BLaER1 treated with 17β-estradiol and CSF1 and Interleukin-3, amounts not matched to agents 10 nM and 100 nM (cell line): ENCODE results near the gene MSN.

Experiments
- H3K27ac ChIP-seq, 11 experiments: shearing (Covaris generic); formaldehyde crosslinking; 2 replicates each; pipeline ENCODE4 v1.8.1; 2022
- H3K27me3 ChIP-seq, 11 experiments: shearing (Covaris generic); formaldehyde crosslinking; 2 replicates each; pipeline ENCODE4 v1.8.1; 2022
- H3K36me3 ChIP-seq, 11 experiments: shearing (Covaris generic); formaldehyde crosslinking; 2 replicates each; pipeline ENCODE4 v1.8.1; 2022
- H3K4me1 ChIP-seq, 10 experiments: shearing (Covaris generic); formaldehyde crosslinking; 2 replicates each; pipeline ENCODE4 v1.8.1; 2022
- H3K4me2 ChIP-seq, 11 experiments: shearing (Covaris generic); formaldehyde crosslinking; 2 replicates each; pipeline ENCODE4 v1.8.1; 2022
- H3K4me3 ChIP-seq, 10 experiments: shearing (Covaris generic); formaldehyde crosslinking; 2 replicates each; pipeline ENCODE4 v1.8.1; 2022
- H3K9ac ChIP-seq, 11 experiments: shearing (Covaris generic); formaldehyde crosslinking; 2 replicates each; pipeline ENCODE4 v1.8.1; 2022
- H3K9me3 ChIP-seq, 11 experiments: shearing (Covaris generic); formaldehyde crosslinking; replicated peaks in 1 of 11; 2 replicates each; pipeline ENCODE4 v1.8.1; 2022
- H4K20me1 ChIP-seq, 11 experiments: shearing (Covaris generic); formaldehyde crosslinking; 2 replicates each; pipeline ENCODE4 v1.8.1; 2022
- Cebpa-rat ChIP-seq, 11 experiments: shearing (Covaris generic); IDR thresholded peaks; 2 replicates each; pipeline ENCODE4 v1.8.1; 2022

The MSN gene

GRCh38 chrX:65706041-65706828 lies 38.8 kb downstream of the MSN start:
- Histone ChIP-seq H3K27ac (peak overlapping the region in 10 of 11 experiments; percentile 4 to 44 (median 26); a peak in 12 of 22 replicates), H3K27me3 (peaks cover 0 to 28% (median 7%) of the 10 kb centered on the region in 11 experiments; a peak in 8 of 22 replicates), H4K20me1 (peaks cover 62 to 98% (median 86%) of the 10 kb centered on the region in 11 experiments), H3K9me3 (peaks cover 0 to 6% (median 0%) of the 10 kb centered on the region in 11 experiments; a peak in 3 of 22 replicates), H3K36me3 (peaks cover 11 to 95% (median 66%) of the 10 kb centered on the region in 11 experiments; a peak in 20 of 22 replicates), H3K4me2 (peak overlapping the region; percentile 36 to 94 (median 57)), H3K9ac (0 out of 22 replicates have a peak overlapping the region, but pooled peaks of 1 of the 11 experiments have one; percentile 0), H3K4me3 (no peak overlapping the region), H3K4me1 (peaks cover 47 to 62% (median 54%) of the 10 kb centered on the region in 10 experiments)
- no peak for TF ChIP-seq Cebpa-rat (IDR thresholded peaks at IDR 0.05)

DNA sequence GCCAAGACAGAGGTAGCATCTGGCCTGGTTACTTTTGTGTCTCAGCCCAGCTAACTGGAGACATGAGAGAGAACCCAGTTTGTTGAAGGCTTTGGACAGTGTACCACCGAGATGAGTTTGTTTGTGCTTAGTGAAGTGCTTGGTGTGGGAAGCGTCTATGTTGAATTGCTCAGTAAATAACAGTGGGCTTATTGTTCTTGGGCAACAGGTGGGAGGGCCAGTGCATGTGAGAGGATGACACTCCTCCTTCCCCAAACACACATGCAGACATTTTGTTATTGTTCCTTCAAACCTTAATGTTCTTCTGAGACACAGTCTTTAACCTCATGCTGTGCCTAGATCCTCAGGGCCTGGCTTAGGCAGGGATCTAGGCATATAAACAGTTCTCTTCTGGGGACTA lies 39.7 kb downstream of the MSN start:
- Histone ChIP-seq H4K20me1 (peaks cover 69 to 99% (median 92%) of the 10 kb centered on the region in 11 experiments), H3K27me3 (peaks cover 0 to 28% (median 7%) of the 10 kb centered on the region in 11 experiments; a peak in 8 of 22 replicates), H3K9me3 (peaks cover 0 to 6% (median 0%) of the 10 kb centered on the region in 11 experiments; a peak in 3 of 22 replicates), H3K9ac (no peak overlapping the region), H3K27ac (0 out of 22 replicates have a peak overlapping the region, but pooled peaks of 3 of the 11 experiments have one; percentile 4 to 24 (median 6)), H3K4me1 (peaks cover 48 to 59% (median 52%) of the 10 kb centered on the region in 10 experiments), H3K4me2 (peak overlapping the region in 2 of 11 experiments; percentile 80 to 92; a peak in 2 of 22 replicates), H3K4me3 (no peak overlapping the region), H3K36me3 (peaks cover 5 to 88% (median 61%) of the 10 kb centered on the region in 11 experiments; a peak in 17 of 22 replicates)
- no peak for TF ChIP-seq Cebpa-rat (IDR thresholded peaks at IDR 0.05)

GRCh38 chrX:65712005-65712806 lies 44.8 kb downstream of the MSN start:
- peaks cover 0 to 6% (median 0%) of the 10 kb centered on the region in 11 experiments; a peak in 3 of 22 replicates for H3K9me3 ChIP-seq
- no peak overlapping the region for H3K9ac ChIP-seq
- H3K36me3 ChIP-seq: peaks cover 14 to 72% (median 51%) of the 10 kb centered on the region in 11 experiments; a peak in 21 of 22 replicates
- no peak overlapping the region for H3K4me3 ChIP-seq
- peaks cover 76 to 100% (median 98%) of the 10 kb centered on the region in 11 experiments for H4K20me1 ChIP-seq
- peak overlapping the region in 2 of 11 experiments; percentile 1 to 13; a peak in 3 of 22 replicates for H3K27ac ChIP-seq
- peak overlapping the region in 10 of 11 experiments; percentile 4 to 46 (median 30); a peak in 17 of 22 replicates for H3K4me2 ChIP-seq
- peaks cover 0 to 22% (median 17%) of the 10 kb centered on the region in 11 experiments; a peak in 14 of 22 replicates for H3K27me3 ChIP-seq
- no peak for TF ChIP-seq Cebpa-rat (IDR thresholded peaks at IDR 0.05)
- H3K4me1 ChIP-seq: peaks cover 5 to 57% (median 9%) of the 10 kb centered on the region in 10 experiments; a peak in 18 of 20 replicates

DNA sequence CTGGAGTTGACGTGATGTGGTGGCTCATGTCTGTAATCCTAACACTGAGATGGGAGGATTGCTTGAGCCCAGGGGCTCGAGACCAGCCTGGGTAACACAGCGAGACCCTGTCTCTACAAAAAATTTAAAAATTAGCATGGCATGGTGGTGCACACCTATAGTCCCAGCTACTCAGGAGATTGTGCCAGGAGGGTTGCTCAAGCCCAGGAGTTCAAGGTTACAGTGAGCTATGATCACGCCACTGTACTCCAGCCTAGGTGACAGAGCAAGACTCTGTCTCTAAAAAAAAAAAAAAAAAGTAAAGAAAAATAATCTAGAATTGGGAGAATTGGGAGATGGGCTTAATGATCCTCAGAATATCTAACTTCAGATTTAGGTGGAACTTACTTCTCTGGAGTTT lies 51.1 kb downstream of the MSN start:
- no peak overlapping the region for H3K9ac ChIP-seq
- no peak overlapping the region for H3K4me3 ChIP-seq
- 0 out of 22 replicates have a peak overlapping the region, but pooled peaks of 1 of the 11 experiments have one; percentile 20 for H3K4me2 ChIP-seq
- H3K4me1 ChIP-seq: peaks cover 33 to 97% (median 44%) of the 10 kb centered on the region in 10 experiments
- TF ChIP-seq Cebpa-rat (IDR thresholded peaks at IDR 0.05): no peak
- no peak overlapping the region for H3K27ac ChIP-seq
- H3K9me3 ChIP-seq: no peaks in the 10 kb centered on the region
- peaks cover 34 to 73% (median 60%) of the 10 kb centered on the region in 11 experiments for H3K36me3 ChIP-seq
- peaks cover 16 to 60% (median 37%) of the 10 kb centered on the region in 11 experiments; a peak in 19 of 22 replicates for H3K27me3 ChIP-seq
- peaks cover 75 to 100% (median 95%) of the 10 kb centered on the region in 11 experiments for H4K20me1 ChIP-seq

GRCh38 chrX:65720381-65720964 lies 53.0 kb downstream of the MSN start:
- H3K4me3 ChIP-seq: no peak overlapping the region
- peaks cover 40 to 82% (median 70%) of the 10 kb centered on the region in 11 experiments for H3K36me3 ChIP-seq
- H3K9ac ChIP-seq: no peak overlapping the region
- peaks cover 12 to 61% (median 45%) of the 10 kb centered on the region in 11 experiments; a peak in 19 of 22 replicates for H3K27me3 ChIP-seq
- H3K27ac ChIP-seq: peak overlapping the region in 3 of 11 experiments; percentile 19 to 44 (median 25); a peak in 6 of 22 replicates
- peaks cover 43 to 97% (median 58%) of the 10 kb centered on the region in 10 experiments for H3K4me1 ChIP-seq
- peak overlapping the region in 9 of 11 experiments; percentile 6 to 72 (median 53); a peak in 13 of 22 replicates for H3K4me2 ChIP-seq
- no peak for TF ChIP-seq Cebpa-rat (IDR thresholded peaks at IDR 0.05)
- peaks cover 56 to 100% (median 82%) of the 10 kb centered on the region in 11 experiments for H4K20me1 ChIP-seq
- H3K9me3 ChIP-seq: peaks cover 0 to 11% (median 5%) of the 10 kb centered on the region in 11 experiments; a peak in 5 of 22 replicates

- peaks cover 8 to 57% (median 47%) of the 10 kb centered on the region in 11 experiments; a peak in 15 of 22 replicates for H3K27me3 ChIP-seq
- H3K9ac ChIP-seq: peak overlapping the region in 9 of 11 experiments; percentile 5 to 58 (median 30); a peak in 13 of 22 replicates
- peaks cover 43 to 85% (median 58%) of the 10 kb centered on the region in 10 experiments for H3K4me1 ChIP-seq
- H4K20me1 ChIP-seq: peaks cover 40 to 100% (median 82%) of the 10 kb centered on the region in 11 experiments
- no peak overlapping the region for H3K4me3 ChIP-seq
- TF ChIP-seq Cebpa-rat (IDR thresholded peaks at IDR 0.05): no peak
- H3K4me2 ChIP-seq: peak overlapping the region; percentile 20 to 72 (median 56)
- peaks cover 0 to 12% (median 5%) of the 10 kb centered on the region in 11 experiments; a peak in 5 of 22 replicates for H3K9me3 ChIP-seq
- H3K36me3 ChIP-seq: peaks cover 45 to 83% (median 71%) of the 10 kb centered on the region in 11 experiments
- H3K27ac ChIP-seq: peak overlapping the region; percentile 15 to 78 (median 57); a peak in 20 of 22 replicates
Measured at GRCh38 chrX:65723706-65724105, 56.3 kb downstream of the MSN start.

- peaks cover 0 to 13% (median 5%) of the 10 kb centered on the region in 11 experiments; a peak in 5 of 22 replicates for H3K9me3 ChIP-seq
- no peak overlapping the region for H3K4me3 ChIP-seq
- TF ChIP-seq Cebpa-rat (IDR thresholded peaks at IDR 0.05): no peak
- H3K4me1 ChIP-seq: peaks cover 25 to 55% (median 32%) of the 10 kb centered on the region in 10 experiments
- peaks cover 8 to 72% (median 50%) of the 10 kb centered on the region in 11 experiments; a peak in 15 of 22 replicates for H3K27me3 ChIP-seq
- H3K9ac ChIP-seq: no peak overlapping the region
- no peak overlapping the region for H3K27ac ChIP-seq
- H3K4me2 ChIP-seq: 0 out of 22 replicates have a peak overlapping the region, but pooled peaks of 1 of the 11 experiments have one; percentile 4
- H3K36me3 ChIP-seq: peaks cover 65 to 86% (median 79%) of the 10 kb centered on the region in 11 experiments
- peaks cover 20 to 100% (median 66%) of the 10 kb centered on the region in 11 experiments for H4K20me1 ChIP-seq
Measured at GRCh38 chrX:65726715-65727114, 59.3 kb downstream of the MSN start.
